K562 (cell line): ENCODE results near the gene C19orf67. TPM values are rescaled to one million over a fixed set of nuclear protein-coding genes. Genes with fewer than 3 reads are reported as not detected.

Experiments
- ARID1B ChIP-seq: fragments of 450-650 bp; IDR thresholded peaks from 2 replicates; pipeline ENCODE4 v1.6.1; 2016; ENCODE audit warnings: antibody characterized with exemption, mild to moderate bottlenecking, inconsistent platforms
- BMI1 ChIP-seq: fragments of 150-350 bp; IDR thresholded peaks from 2 replicates; pipeline ENCODE4 v1.6.1; 2014; ENCODE audit warnings: low read length
- BRF1 ChIP-seq: IDR thresholded peaks from 3 replicates; pipeline ENCODE4 v1.6.1; 2011; ENCODE audit warnings: borderline replicate concordance, mild to moderate bottlenecking; ENCODE audit not compliant: insufficient read length; ENCODE audit errors: extremely low read depth
- CBX5 ChIP-seq: IDR thresholded peaks from 2 replicates; pipeline ENCODE4 v1.6.1; 2014; ENCODE audit warnings: low read depth, borderline replicate concordance
- MAFG ChIP-seq: fragments of 450-650 bp; conservative IDR thresholded peaks from 2 replicates; pipeline ENCODE4 v1.6.1; 2016; ENCODE audit warnings: missing genetic modification characterization, missing compliant biosample characterization
- NCOA4 ChIP-seq: fragments of 450-650 bp; IDR thresholded peaks from 2 replicates; pipeline ENCODE4 v1.6.1; 2018; ENCODE audit warnings: mild to moderate bottlenecking; ENCODE audit not compliant: partially characterized antibody
- PML ChIP-seq: IDR thresholded peaks from 2 replicates; pipeline ENCODE4 v1.6.1; 2012; ENCODE audit warnings: low read length, inconsistent platforms
- ZC3H4 ChIP-seq: sonication (generic); formaldehyde crosslinking; IDR thresholded peaks from 2 replicates; pipeline ENCODE4 v1.9.0; 2021; ENCODE audit warnings: missing genetic modification reagents, borderline replicate concordance
- ZNF121 ChIP-seq: sonication (generic); formaldehyde crosslinking; conservative IDR thresholded peaks from 2 replicates; pipeline ENCODE4 v1.8.0; 2022; ENCODE audit warnings: missing genetic modification reagents
- polyA plus RNA-seq, 8 experiments: library from polyadenylated mRNA; depleted of rRNA in 4 of 8; stranded (reverse) in 5 of 8; unstranded in 3 of 8; fragments of >200 nt; fragmentation: Nextera tagmentation in 2 of 8; fragmentation: Illumina TruSeq in 1 of 8; extraction: Ambion mirVana in 2 of 8; extraction: Trizol in 1 of 8; gene quantifications; 2 replicates each; pipeline versions ENCODE4 v1.2.1 to v1.2.3, GENCODE V29; 2011 to 2014; ENCODE audit warnings: inconsistent platforms in 1 of 8, missing spikeins in 1 of 8
- total RNA-seq, 7 experiments: library from RNA; depleted of rRNA in 6 of 7; stranded (reverse); fragments of >200 nt in 6 of 7; fragmentation: Illumina TruSeq in 2 of 7; extraction: Trizol in 2 of 7; gene quantifications; 2 replicates each; pipeline versions ENCODE4 v1.2.1 to v1.2.3, GENCODE V29; 2011 to 2021; ENCODE audit warnings: low replicate concordance in 1 of 7
- TF ChIP-seq, protein P1 (sequence below): fragments of 200-600 bp; sonication (generic); IDR thresholded peaks from one replicate; pipeline ENCODE4 v1.6.1; 2012; ENCODE audit warnings: mild to moderate bottlenecking, low read depth, low read length, inconsistent platforms

Gene C19orf67
- total and polyA plus RNA-seq, 9 of the 15 experiments (the other 6 are each of a cell fraction or from before 2014, with no cell fraction given), result 0.29 to 1.8 (median 0.51) TPM; not detected in 3

DNA sequence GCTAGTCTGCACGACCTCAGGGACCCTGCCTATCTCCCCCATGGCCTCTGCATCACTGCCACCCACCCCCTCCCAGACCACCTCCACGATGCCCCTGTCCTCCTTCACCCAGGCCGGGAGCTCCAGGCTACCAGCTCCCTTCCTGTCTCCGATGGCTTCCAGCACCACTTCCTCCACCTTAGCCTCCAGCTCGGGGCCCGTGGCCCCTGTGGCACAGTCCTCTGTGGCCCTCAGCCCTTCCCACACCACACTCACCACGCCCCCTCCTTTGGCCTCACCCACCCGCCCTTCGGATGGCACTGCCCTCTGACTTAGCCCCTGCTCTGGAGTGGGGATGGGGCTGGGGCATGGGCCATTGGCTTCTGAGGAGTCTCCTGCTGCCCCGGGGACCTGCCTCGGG, 30.9 kb downstream of the C19orf67 start (continued):
- TF ChIP-seq, protein P1, sequence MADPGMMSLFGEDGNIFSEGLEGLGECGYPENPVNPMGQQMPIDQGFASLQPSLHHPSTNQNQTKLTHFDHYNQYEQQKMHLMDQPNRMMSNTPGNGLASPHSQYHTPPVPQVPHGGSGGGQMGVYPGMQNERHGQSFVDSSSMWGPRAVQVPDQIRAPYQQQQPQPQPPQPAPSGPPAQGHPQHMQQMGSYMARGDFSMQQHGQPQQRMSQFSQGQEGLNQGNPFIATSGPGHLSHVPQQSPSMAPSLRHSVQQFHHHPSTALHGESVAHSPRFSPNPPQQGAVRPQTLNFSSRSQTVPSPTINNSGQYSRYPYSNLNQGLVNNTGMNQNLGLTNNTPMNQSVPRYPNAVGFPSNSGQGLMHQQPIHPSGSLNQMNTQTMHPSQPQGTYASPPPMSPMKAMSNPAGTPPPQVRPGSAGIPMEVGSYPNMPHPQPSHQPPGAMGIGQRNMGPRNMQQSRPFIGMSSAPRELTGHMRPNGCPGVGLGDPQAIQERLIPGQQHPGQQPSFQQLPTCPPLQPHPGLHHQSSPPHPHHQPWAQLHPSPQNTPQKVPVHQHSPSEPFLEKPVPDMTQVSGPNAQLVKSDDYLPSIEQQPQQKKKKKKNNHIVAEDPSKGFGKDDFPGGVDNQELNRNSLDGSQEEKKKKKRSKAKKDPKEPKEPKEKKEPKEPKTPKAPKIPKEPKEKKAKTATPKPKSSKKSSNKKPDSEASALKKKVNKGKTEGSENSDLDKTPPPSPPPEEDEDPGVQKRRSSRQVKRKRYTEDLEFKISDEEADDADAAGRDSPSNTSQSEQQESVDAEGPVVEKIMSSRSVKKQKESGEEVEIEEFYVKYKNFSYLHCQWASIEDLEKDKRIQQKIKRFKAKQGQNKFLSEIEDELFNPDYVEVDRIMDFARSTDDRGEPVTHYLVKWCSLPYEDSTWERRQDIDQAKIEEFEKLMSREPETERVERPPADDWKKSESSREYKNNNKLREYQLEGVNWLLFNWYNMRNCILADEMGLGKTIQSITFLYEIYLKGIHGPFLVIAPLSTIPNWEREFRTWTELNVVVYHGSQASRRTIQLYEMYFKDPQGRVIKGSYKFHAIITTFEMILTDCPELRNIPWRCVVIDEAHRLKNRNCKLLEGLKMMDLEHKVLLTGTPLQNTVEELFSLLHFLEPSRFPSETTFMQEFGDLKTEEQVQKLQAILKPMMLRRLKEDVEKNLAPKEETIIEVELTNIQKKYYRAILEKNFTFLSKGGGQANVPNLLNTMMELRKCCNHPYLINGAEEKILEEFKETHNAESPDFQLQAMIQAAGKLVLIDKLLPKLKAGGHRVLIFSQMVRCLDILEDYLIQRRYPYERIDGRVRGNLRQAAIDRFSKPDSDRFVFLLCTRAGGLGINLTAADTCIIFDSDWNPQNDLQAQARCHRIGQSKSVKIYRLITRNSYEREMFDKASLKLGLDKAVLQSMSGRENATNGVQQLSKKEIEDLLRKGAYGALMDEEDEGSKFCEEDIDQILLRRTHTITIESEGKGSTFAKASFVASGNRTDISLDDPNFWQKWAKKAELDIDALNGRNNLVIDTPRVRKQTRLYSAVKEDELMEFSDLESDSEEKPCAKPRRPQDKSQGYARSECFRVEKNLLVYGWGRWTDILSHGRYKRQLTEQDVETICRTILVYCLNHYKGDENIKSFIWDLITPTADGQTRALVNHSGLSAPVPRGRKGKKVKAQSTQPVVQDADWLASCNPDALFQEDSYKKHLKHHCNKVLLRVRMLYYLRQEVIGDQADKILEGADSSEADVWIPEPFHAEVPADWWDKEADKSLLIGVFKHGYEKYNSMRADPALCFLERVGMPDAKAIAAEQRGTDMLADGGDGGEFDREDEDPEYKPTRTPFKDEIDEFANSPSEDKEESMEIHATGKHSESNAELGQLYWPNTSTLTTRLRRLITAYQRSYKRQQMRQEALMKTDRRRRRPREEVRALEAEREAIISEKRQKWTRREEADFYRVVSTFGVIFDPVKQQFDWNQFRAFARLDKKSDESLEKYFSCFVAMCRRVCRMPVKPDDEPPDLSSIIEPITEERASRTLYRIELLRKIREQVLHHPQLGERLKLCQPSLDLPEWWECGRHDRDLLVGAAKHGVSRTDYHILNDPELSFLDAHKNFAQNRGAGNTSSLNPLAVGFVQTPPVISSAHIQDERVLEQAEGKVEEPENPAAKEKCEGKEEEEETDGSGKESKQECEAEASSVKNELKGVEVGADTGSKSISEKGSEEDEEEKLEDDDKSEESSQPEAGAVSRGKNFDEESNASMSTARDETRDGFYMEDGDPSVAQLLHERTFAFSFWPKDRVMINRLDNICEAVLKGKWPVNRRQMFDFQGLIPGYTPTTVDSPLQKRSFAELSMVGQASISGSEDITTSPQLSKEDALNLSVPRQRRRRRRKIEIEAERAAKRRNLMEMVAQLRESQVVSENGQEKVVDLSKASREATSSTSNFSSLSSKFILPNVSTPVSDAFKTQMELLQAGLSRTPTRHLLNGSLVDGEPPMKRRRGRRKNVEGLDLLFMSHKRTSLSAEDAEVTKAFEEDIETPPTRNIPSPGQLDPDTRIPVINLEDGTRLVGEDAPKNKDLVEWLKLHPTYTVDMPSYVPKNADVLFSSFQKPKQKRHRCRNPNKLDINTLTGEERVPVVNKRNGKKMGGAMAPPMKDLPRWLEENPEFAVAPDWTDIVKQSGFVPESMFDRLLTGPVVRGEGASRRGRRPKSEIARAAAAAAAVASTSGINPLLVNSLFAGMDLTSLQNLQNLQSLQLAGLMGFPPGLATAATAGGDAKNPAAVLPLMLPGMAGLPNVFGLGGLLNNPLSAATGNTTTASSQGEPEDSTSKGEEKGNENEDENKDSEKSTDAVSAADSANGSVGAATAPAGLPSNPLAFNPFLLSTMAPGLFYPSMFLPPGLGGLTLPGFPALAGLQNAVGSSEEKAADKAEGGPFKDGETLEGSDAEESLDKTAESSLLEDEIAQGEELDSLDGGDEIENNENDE, result no peak
- no peak for TF ChIP-seq ZNF121 (CRISPR knock-in tag)
- no peak for TF ChIP-seq NCOA4
- no peak for TF ChIP-seq ZC3H4 (CRISPR knock-in tag)
- no peak for TF ChIP-seq PML
- no peak for TF ChIP-seq CBX5
- TF ChIP-seq ARID1B, result no peak
- no peak for TF ChIP-seq BMI1
- no peak for TF ChIP-seq BRF1
- no peak for TF ChIP-seq MAFG
